ENCODE measurements around the gene STIP1.

GRCh38 chr11:64164392-64165312, 21.3 kb upstream of the STIP1 start:
- no peak for TF ChIP-seq POLR2AphosphoS5 (IDR thresholded peaks at IDR 0.05)
- TF ChIP-seq, protein P1, sequence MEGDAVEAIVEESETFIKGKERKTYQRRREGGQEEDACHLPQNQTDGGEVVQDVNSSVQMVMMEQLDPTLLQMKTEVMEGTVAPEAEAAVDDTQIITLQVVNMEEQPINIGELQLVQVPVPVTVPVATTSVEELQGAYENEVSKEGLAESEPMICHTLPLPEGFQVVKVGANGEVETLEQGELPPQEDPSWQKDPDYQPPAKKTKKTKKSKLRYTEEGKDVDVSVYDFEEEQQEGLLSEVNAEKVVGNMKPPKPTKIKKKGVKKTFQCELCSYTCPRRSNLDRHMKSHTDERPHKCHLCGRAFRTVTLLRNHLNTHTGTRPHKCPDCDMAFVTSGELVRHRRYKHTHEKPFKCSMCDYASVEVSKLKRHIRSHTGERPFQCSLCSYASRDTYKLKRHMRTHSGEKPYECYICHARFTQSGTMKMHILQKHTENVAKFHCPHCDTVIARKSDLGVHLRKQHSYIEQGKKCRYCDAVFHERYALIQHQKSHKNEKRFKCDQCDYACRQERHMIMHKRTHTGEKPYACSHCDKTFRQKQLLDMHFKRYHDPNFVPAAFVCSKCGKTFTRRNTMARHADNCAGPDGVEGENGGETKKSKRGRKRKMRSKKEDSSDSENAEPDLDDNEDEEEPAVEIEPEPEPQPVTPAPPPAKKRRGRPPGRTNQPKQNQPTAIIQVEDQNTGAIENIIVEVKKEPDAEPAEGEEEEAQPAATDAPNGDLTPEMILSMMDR (IDR thresholded peaks at IDR 0.05 in 8 of 11, conservative IDR thresholded peaks at IDR 0.05 in 3 of 11): no peak
